Cardiac muscle cell (in vitro differentiated cells and primary cell): ENCODE data around the gene SDR42E2. TPM values are rescaled to one million over a fixed set of nuclear protein-coding genes. Genes with fewer than 3 reads are reported as not detected.

ENCODE experiments used
- DNase-seq, 2 donors: peaks; one replicate each; pipeline versions ENCODE4 v3.0.0 to v3.0.0-alpha.2; 2010 to 2017; ENCODE audit warnings: low read depth in 1 of 2, low spot score in 1 of 2
- H3K27ac ChIP-seq: fragments of 200-600 bp; sonication (generic); 2 replicates; pipeline ENCODE4 v1.5.1; 2016
- H3K27me3 ChIP-seq: fragments of 200-600 bp; sonication (generic); 2 replicates; pipeline ENCODE4 v1.6.0; 2016; ENCODE audit warnings: control low read depth
- H3K36me3 ChIP-seq: fragments of 200-600 bp; sonication (generic); 2 replicates; pipeline ENCODE4 v1.5.1; 2016; ENCODE audit warnings: control low read depth
- H3K4me1 ChIP-seq: fragments of 200-600 bp; sonication (generic); 2 replicates; pipeline ENCODE4 v1.8.1; 2017; ENCODE audit warnings: low read depth, mild to moderate bottlenecking, mixed run types
- H3K4me3 ChIP-seq: fragments of 200-600 bp; sonication (generic); 2 replicates; pipeline ENCODE4 v1.5.1; 2016; ENCODE audit warnings: mild to moderate bottlenecking
- H3K9me3 ChIP-seq: fragments of 200-600 bp; sonication (generic); 2 replicates; pipeline ENCODE4 v1.5.1; 2017; ENCODE audit warnings: low read depth, mild to moderate bottlenecking, control low read depth
- polyA plus RNA-seq: library from polyadenylated mRNA; unstranded; fragments of >200 nt; fragmentation: Nextera tagmentation; extraction: Ambion mirVana; gene quantifications from 2 replicates; pipeline ENCODE4 v1.2.1, GENCODE V29; 2016
- total RNA-seq: library from RNA; depleted of rRNA; stranded (reverse); fragments of >200 nt; gene quantifications from 2 replicates; pipeline ENCODE4 v1.2.3, GENCODE V29; 2016
- TF ChIP-seq, protein P1 (sequence below): IDR thresholded peaks from 2 replicates; pipeline ENCODE4 v1.5.1; 2012; ENCODE audit warnings: low read depth, mild to moderate bottlenecking, low read length

The SDR42E2 gene
- total and polyA plus RNA-seq, 2 experiments from 2014 or later: 0.06 TPM; not detected in 1

DNA sequence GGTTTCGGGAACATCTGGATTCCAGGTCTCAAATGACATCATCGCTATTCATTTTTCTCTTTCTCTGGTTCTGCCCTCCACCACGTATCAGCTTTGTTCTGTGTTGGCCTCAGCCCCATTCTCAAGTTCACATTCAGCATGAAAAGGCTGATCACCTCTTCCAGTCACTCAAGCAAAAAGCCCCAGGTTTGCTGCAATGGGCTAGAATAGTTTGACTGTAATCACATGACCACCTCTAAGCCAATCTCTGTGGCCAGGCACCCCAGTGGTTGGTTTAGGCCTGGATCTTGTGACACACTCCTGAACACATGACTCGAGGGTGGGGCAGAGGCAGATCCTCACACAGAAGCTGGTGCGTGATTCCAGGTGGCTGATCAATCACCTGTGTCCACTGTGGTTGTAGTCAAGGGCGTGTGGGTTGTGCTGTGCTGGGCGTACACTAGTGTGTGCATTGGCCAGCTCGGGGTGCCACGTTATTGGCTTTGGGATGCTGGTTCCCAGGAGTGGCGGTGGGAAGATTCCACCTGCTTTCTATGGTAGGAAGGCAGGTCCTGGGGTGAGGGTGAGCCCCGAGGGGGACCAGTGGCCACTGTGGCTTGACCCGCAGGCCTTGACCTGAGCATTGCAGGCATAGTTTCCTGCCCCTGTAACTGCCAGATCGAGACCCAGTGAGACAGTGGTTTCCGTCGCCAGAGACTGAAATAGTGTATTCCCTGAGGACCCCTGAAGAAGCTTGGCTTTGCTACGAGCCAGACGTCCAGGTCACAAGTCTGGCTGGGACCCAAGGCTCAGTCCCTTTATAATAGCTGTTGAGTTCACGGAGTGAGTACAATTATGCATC lies 55.8 kb downstream of the SDR42E2 start:
- H3K4me1 ChIP-seq: no peaks in the 10 kb centered on the region
- H3K36me3 ChIP-seq: no peaks in the 10 kb centered on the region
- H3K27me3 ChIP-seq: no peaks in the 10 kb centered on the region
- H3K27ac ChIP-seq: no peak overlapping the region
- no peak for DNase-seq
- TF ChIP-seq, protein P1, sequence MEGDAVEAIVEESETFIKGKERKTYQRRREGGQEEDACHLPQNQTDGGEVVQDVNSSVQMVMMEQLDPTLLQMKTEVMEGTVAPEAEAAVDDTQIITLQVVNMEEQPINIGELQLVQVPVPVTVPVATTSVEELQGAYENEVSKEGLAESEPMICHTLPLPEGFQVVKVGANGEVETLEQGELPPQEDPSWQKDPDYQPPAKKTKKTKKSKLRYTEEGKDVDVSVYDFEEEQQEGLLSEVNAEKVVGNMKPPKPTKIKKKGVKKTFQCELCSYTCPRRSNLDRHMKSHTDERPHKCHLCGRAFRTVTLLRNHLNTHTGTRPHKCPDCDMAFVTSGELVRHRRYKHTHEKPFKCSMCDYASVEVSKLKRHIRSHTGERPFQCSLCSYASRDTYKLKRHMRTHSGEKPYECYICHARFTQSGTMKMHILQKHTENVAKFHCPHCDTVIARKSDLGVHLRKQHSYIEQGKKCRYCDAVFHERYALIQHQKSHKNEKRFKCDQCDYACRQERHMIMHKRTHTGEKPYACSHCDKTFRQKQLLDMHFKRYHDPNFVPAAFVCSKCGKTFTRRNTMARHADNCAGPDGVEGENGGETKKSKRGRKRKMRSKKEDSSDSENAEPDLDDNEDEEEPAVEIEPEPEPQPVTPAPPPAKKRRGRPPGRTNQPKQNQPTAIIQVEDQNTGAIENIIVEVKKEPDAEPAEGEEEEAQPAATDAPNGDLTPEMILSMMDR: no peak
- H3K9me3 ChIP-seq: no peaks in the 10 kb centered on the region
- no peak overlapping the region for H3K4me3 ChIP-seq

DNA sequence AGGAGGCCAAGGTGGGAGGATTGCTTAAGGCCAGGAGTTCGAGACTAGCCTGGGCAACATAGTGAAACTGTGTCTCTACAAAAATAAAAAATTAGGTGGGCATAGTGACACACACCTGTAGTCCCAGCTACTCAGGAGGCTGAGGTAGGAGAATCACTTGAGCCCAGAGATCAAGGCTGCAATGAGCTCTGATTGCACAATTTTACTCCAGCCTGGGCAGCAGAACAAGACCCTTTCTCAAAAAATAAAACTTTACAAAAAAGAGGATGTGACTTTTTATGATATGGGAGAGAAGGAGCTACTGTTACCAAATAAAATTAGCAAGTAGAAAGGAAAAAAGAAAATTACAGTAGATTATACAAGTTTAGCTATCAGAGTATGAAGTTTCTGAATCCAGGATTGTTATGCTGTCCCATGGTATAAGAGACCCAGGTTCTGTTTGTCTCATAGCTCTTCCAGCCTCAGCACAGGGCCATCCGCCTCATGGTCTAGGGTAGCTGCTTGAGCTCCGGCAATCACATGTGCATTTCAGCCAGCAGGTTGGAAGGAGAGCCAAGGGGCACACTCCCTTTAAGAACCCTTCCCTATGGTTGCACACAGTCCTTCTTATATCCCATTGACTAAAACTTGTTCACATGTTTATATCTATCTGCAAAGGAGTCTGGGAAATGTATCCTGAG lies 57.2 kb downstream of the SDR42E2 start:
- DNase-seq: no peak
- Histone ChIP-seq H3K27ac (no peak overlapping the region), H3K27me3 (no peaks in the 10 kb centered on the region), H3K36me3 (no peaks in the 10 kb centered on the region), H3K4me3 (no peak overlapping the region), H3K9me3 (no peaks in the 10 kb centered on the region), H3K4me1 (no peaks in the 10 kb centered on the region)
- TF ChIP-seq, protein P1: no peak

DNA sequence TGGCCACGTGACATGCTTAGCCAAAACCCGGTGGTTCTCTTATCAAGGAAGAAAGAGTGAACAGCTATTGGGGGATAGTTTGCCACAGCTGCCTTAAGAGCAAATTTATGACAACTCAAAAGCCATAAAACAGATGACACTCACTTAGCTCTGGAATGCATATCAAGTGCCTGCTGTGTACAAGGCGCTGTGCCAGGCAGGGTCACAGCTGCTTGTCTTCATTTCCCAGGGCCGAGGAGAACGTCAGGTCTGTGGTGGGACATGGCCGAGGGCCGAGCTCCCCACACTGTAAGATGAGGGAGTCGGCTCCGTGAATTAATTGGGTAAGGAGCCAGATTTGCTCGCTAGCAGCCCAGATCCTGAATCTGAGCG lies 57.7 kb downstream of the SDR42E2 start:
- DNase-seq: peak; percentile 15 to 67
- H3K27me3 ChIP-seq: no peaks in the 10 kb centered on the region
- H3K4me1 ChIP-seq: no peaks in the 10 kb centered on the region
- no peaks in the 10 kb centered on the region for H3K36me3 ChIP-seq
- peak overlapping the region; percentile 38 for H3K27ac ChIP-seq
- TF ChIP-seq, protein P1: no peak
- H3K9me3 ChIP-seq: no peaks in the 10 kb centered on the region
- no peak overlapping the region for H3K4me3 ChIP-seq

DNA sequence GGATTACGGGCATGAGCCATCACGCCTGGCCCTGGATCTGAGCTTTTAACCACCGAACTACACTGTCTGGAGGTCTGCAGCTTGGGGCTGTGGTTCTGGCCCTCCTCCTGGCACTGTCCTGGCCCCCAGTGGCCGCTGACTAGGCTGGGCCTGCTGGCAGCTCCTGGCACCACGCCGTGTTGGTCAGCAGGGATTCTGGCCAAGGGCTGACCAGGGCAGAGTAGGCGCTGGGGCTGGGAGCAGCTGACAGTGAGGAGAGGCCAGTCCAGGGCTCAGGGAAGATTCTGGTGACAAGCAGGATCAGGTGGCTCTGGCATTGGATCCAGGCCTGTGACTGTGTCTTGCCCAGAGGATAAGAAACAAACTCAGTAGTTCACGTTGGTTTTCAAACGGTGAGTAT lies 58.4 kb downstream of the SDR42E2 start:
- TF ChIP-seq, protein P1: no peak
- H3K9me3 ChIP-seq: no peaks in the 10 kb centered on the region
- H3K27ac ChIP-seq: peak overlapping the region; percentile 38
- no peaks in the 10 kb centered on the region for H3K4me1 ChIP-seq
- H3K36me3 ChIP-seq: no peaks in the 10 kb centered on the region
- no peak for DNase-seq
- H3K4me3 ChIP-seq: no peak overlapping the region
- no peaks in the 10 kb centered on the region for H3K27me3 ChIP-seq

DNA sequence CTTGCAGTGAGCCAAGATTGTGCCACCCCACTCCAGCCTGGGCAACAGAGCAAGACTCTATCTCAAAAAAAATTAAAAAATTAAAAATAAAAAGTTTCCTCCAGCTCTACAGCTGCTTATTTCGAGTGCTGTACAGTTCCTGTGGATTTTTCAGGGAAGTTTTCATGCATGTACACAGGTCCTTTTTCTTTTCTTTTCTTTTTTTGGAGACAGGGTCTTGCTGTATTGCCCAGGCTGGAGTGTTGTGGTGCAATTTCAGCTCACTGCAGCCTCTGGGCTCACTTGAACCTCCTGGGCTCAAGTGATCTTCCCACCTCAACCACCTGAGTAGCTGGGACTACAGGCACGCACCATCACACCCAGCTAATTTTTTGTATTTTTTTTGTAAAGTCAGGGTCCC lies 59.7 kb downstream of the SDR42E2 start:
- H3K27me3 ChIP-seq: no peaks in the 10 kb centered on the region
- H3K27ac ChIP-seq: no peak overlapping the region
- no peak for DNase-seq
- peaks cover 3% of the 10 kb centered on the region for H3K36me3 ChIP-seq
- no peaks in the 10 kb centered on the region for H3K4me1 ChIP-seq
- H3K4me3 ChIP-seq: no peak overlapping the region
- TF ChIP-seq, protein P1: no peak
- no peaks in the 10 kb centered on the region for H3K9me3 ChIP-seq
